GM12878 (cell line): ENCODE results near the gene MYO15A. TPM values are rescaled to one million over a fixed set of nuclear protein-coding genes. Genes with fewer than 3 reads are reported as not detected.
A peak's percentile ranks its signal among the peaks of the same experiment; 100 is the strongest.

Experiments used
- ATAC-seq: fragments of 200-7000 bp; cut with Tn5 transposase; 3 replicates; pipeline ENCODE4 v1.9.1; 2020; ENCODE audit warnings: mild to moderate bottlenecking, moderate library complexity
- BruUV-seq: library from RNA; stranded (reverse); fragments of 400-500 nt; replicated peaks from 2 replicates; lab custom pipeline; 2021; lab: Mats Ljungman, UMichigan
- CTCF ChIA-PET: fragments of 300-600 bp; sonication (Branson Sonifier 250); formaldehyde crosslinking; extraction: SDS; loops from one replicate; lab custom pipeline; 2021; ENCODE audit warnings: inconsistent platforms; lab: Yijun Ruan, JAX
- POLR2A ChIA-PET: fragments of 350-600 bp; formaldehyde crosslinking; extraction: SDS; loops from one replicate; lab custom pipeline; 2021; ENCODE audit warnings: inconsistent platforms; lab: Charles Lee
- RAD21 ChIA-PET: fragments of 300-600 bp; sonication (Branson Sonifier 250); formaldehyde crosslinking; loops from one replicate; lab custom pipeline; 2023; ENCODE audit warnings: antibody characterized with exemption; ENCODE audit not compliant: unreplicated experiment; lab: Charles Lee
- SMC1A ChIA-PET: fragments of 300-600 bp; sonication (Branson Sonifier 250); formaldehyde crosslinking; loops from one replicate; lab custom pipeline; 2023; ENCODE audit not compliant: unreplicated experiment, uncharacterized antibody; lab: Charles Lee
- DNase-seq: peaks from one replicate; pipeline ENCODE4 v3.0.0-alpha.2; 2011; ENCODE audit warnings: low read depth, low spot score
- FAIRE-seq: peaks from 3 replicates; lab custom pipeline; 2011; peaks lifted over from hg19 to GRCh38; lab: Jason Lieb, UNC
- H2AFZ ChIP-seq: 2 replicates; pipeline ENCODE4 v1.6.0; 2011; ENCODE audit warnings: low read depth, low read length, control low read depth; ENCODE audit not compliant: control insufficient read depth
- H3K27ac ChIP-seq: 2 replicates; pipeline ENCODE4 v1.5.1; 2011; ENCODE audit warnings: control low read depth; ENCODE audit not compliant: control insufficient read depth, insufficient read depth
- H3K27me3 ChIP-seq, 2 experiments: replicated peaks in 1 of 2; 2 replicates each; pipeline versions ENCODE4 v1.6.0 to v1.6.1; 2011; ENCODE audit warnings: low read length in 1 of 2; ENCODE audit not compliant: control insufficient read depth in 2 of 2, insufficient read depth in 2 of 2
- H3K36me3 ChIP-seq, 2 experiments: 2 replicates each; pipeline ENCODE4 v1.5.1; 2011; ENCODE audit warnings: low read length in 1 of 2; ENCODE audit not compliant: control insufficient read depth in 2 of 2, insufficient read depth in 2 of 2
- H3K4me1 ChIP-seq: 2 replicates; pipeline ENCODE4 v1.6.1; 2011; ENCODE audit warnings: mild to moderate bottlenecking, low read length, moderate library complexity, mixed read lengths; ENCODE audit not compliant: control insufficient read depth, insufficient read depth
- H3K4me2 ChIP-seq: 2 replicates; pipeline ENCODE4 v1.6.0; 2011; ENCODE audit warnings: control low read depth; ENCODE audit not compliant: control insufficient read depth, insufficient read depth
- H3K4me3 ChIP-seq: fragments of 200-600 bp; sonication (generic); 2 replicates; pipeline ENCODE4 v1.5.1; 2016
- H3K79me2 ChIP-seq: 2 replicates; pipeline ENCODE4 v1.6.0; 2011; ENCODE audit warnings: low read length; ENCODE audit not compliant: control insufficient read depth, insufficient read depth
- H3K9ac ChIP-seq: 2 replicates; pipeline ENCODE4 v1.8.0; 2011; ENCODE audit warnings: low read length, control low read depth, mixed read lengths; ENCODE audit not compliant: control insufficient read depth, insufficient read depth
- H3K9me3 ChIP-seq: replicated peaks from 3 replicates; pipeline ENCODE4 v1.5.1; 2011; ENCODE audit warnings: mild to moderate bottlenecking, low read length; ENCODE audit not compliant: control insufficient read depth, insufficient read depth
- H4K20me1 ChIP-seq: 2 replicates; pipeline ENCODE4 v1.6.0; 2011; ENCODE audit not compliant: control insufficient read depth, insufficient read depth
- ATF3 ChIP-seq: IDR thresholded peaks from 2 replicates; pipeline ENCODE4 v1.6.1; 2011; ENCODE audit warnings: low read depth, mild to moderate bottlenecking, low read length, moderate library complexity, borderline replicate concordance; ENCODE audit errors: extremely low read depth
- CBX3 ChIP-seq: fragments of 200-600 bp; sonication (generic); IDR thresholded peaks from 2 replicates; pipeline ENCODE4 v1.6.1; 2016; ENCODE audit warnings: low read depth, borderline replicate concordance
- DPF2 ChIP-seq: fragments of 450-650 bp; IDR thresholded peaks from 2 replicates; pipeline ENCODE4 v1.6.1; 2017; ENCODE audit warnings: mild to moderate bottlenecking
- GATAD2B ChIP-seq: fragments of 450-650 bp; conservative IDR thresholded peaks from 2 replicates; pipeline ENCODE4 v1.6.1; 2017; ENCODE audit warnings: low read depth, mild to moderate bottlenecking, moderate library complexity
- JUND ChIP-seq: IDR thresholded peaks from 2 replicates; pipeline ENCODE4 v1.6.1; 2012; ENCODE audit warnings: low read depth, mild to moderate bottlenecking, low read length, improper control_type of control experiment, moderate library complexity
- KAT2A ChIP-seq: conservative IDR thresholded peaks from 2 replicates; pipeline ENCODE4 v1.6.1; 2011; ENCODE audit warnings: low read depth, low read length; ENCODE audit not compliant: control insufficient read depth
- KDM1A ChIP-seq: fragments of 200-600 bp; sonication (generic); IDR thresholded peaks from 2 replicates; pipeline ENCODE4 v1.6.1; 2016; ENCODE audit warnings: borderline replicate concordance
- NFYB ChIP-seq: IDR thresholded peaks from 2 replicates; pipeline ENCODE4 v1.6.1; 2011; ENCODE audit warnings: low read depth, mild to moderate bottlenecking, low read length, improper control_type of control experiment, moderate library complexity; ENCODE audit not compliant: insufficient read depth
- PAX5 ChIP-seq: IDR thresholded peaks from 2 replicates; pipeline ENCODE4 v1.6.1; 2011; ENCODE audit warnings: low read depth, low read length, borderline replicate concordance
- POLR2AphosphoS5 ChIP-seq: IDR thresholded peaks from 2 replicates; pipeline ENCODE4 v1.6.1; 2011; ENCODE audit warnings: mild to moderate bottlenecking, low read length, inconsistent platforms
- RAD51 ChIP-seq: fragments of 450-650 bp; IDR thresholded peaks from 2 replicates; pipeline ENCODE4 v1.6.1; 2016; ENCODE audit warnings: moderate library complexity, mild to moderate bottlenecking, inconsistent platforms
- SIN3A ChIP-seq: IDR thresholded peaks from 2 replicates; pipeline ENCODE4 v1.6.1; 2012; ENCODE audit warnings: low read depth, low read length, improper control_type of control experiment
- SREBF2 ChIP-seq: IDR thresholded peaks from 2 replicates; pipeline ENCODE4 v1.6.1; 2012; ENCODE audit warnings: mild to moderate bottlenecking, low read length
- YY1 ChIP-seq: IDR thresholded peaks from 2 replicates; pipeline ENCODE4 v1.6.1; 2011; ENCODE audit warnings: low read depth, mild to moderate bottlenecking, low read length
- ZBED1 ChIP-seq: IDR thresholded peaks from 2 replicates; pipeline ENCODE4 v1.6.1; 2016; ENCODE audit warnings: borderline replicate concordance
- ZBTB40 ChIP-seq: fragments of 450-650 bp; IDR thresholded peaks from 2 replicates; pipeline ENCODE4 v1.6.1; 2016; ENCODE audit warnings: mild to moderate bottlenecking, moderate library complexity, borderline replicate concordance
- ZNF274 ChIP-seq: IDR thresholded peaks from one replicate; pipeline ENCODE4 v1.8.0; 2011; ENCODE audit not compliant: insufficient read length, insufficient read depth
- ZNF622 ChIP-seq: fragments of 450-650 bp; IDR thresholded peaks from 2 replicates; pipeline ENCODE4 v1.6.1; 2017; ENCODE audit warnings: mild to moderate bottlenecking, inconsistent platforms
- WGBS: methylation state at CpG from one replicate; pipeline ENCODE4 v1.1.6; 2016; ENCODE audit warnings: low lambda C conversion rate; ENCODE audit not compliant: insufficient replicate concordance, insufficient coverage; ENCODE audit errors: missing lambda C conversion rate; 5-methylcytosine and 5-hydroxymethylcytosine counted together
- in situ Hi-C: fragments of 300-500 bp; cut with MboI; formaldehyde crosslinking; loops from 9 replicates; pipeline ENCODE4 v1.14.3; 2018; ENCODE audit warnings: mixed read lengths
- intact Hi-C: fragments of 100-400 bp; cut with micrococcal nuclease; formaldehyde crosslinking; loops from one replicate; pipeline ENCODE4 v1.14.2; 2022; ENCODE audit not compliant: unreplicated experiment
- polyA plus RNA-seq, 11 experiments: library from polyadenylated mRNA; depleted of rRNA in 4 of 11; unstranded in 6 of 11; stranded (reverse) in 5 of 11; fragments of >200 nt; fragmentation: Nextera tagmentation in 4 of 11; fragmentation: Illumina TruSeq in 1 of 11; extraction: Ambion mirVana in 4 of 11; extraction: Trizol in 1 of 11; gene quantifications; 1 replicate in 1 of 11; 2 replicates in 10 of 11; pipeline versions ENCODE4 v1.2.1 to v1.2.3, GENCODE V29; 2011 to 2016; ENCODE audit warnings: inconsistent platforms in 2 of 11, missing spikeins in 2 of 11, low read depth in 1 of 11
- total RNA-seq, 4 experiments: library from RNA; depleted of rRNA in 3 of 4; stranded (reverse); fragments of >200 nt in 3 of 4; fragmentation: Illumina TruSeq in 1 of 4; extraction: Trizol in 1 of 4; gene quantifications; 2 replicates each; pipeline versions ENCODE4 v1.2.1 to v1.2.3, GENCODE V29; 2013 to 2021
- TF ChIP-seq, protein P1 (sequence below): fragments of 450-650 bp; IDR thresholded peaks from 2 replicates; pipeline ENCODE4 v1.6.1; 2017; ENCODE audit warnings: mild to moderate bottlenecking, low read depth, inconsistent platforms; ENCODE audit not compliant: poor library complexity, severe bottlenecking

MYO15A gene
- total and polyA plus RNA-seq, 10 of the 15 experiments (the other 5 are each of a cell fraction or from before 2014, with no cell fraction given), result 0.03 to 0.77 (median 0.21) TPM; not detected in 4

DNA sequence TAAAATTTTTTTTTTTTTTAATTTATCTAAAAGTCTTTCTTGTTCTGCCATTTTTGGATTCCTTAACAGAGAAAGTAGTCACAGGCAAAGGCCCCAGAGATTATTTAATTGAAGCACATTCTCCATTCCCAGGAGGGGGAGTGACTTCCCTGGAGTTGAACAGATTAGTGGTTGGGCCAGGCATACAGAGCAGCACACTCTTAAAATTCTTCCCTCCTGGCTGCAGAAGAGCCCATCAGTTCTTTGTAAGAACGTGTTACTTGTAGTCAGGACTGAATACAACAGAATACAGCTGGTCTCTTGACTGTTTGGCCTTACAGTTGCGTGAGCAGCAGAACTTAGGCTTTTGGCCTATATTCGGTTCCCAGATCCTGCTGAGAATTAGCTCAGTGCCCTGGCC lies 76.8 kb downstream of the MYO15A start:
- TF ChIP-seq SIN3A (no peak), KDM1A (no peak), ZNF622 (no peak), POLR2AphosphoS5 (no peak), ZNF274 (no peak), PAX5 (no peak), JUND (no peak), CBX3 (no peak), KAT2A (no peak), NFYB (no peak), RAD51 (no peak), GATAD2B (no peak), ZBED1 (no peak), ZBTB40 (no peak), ATF3 (no peak), SREBF2 (no peak), YY1 (no peak), DPF2 (no peak)
- TF ChIP-seq, protein P1, sequence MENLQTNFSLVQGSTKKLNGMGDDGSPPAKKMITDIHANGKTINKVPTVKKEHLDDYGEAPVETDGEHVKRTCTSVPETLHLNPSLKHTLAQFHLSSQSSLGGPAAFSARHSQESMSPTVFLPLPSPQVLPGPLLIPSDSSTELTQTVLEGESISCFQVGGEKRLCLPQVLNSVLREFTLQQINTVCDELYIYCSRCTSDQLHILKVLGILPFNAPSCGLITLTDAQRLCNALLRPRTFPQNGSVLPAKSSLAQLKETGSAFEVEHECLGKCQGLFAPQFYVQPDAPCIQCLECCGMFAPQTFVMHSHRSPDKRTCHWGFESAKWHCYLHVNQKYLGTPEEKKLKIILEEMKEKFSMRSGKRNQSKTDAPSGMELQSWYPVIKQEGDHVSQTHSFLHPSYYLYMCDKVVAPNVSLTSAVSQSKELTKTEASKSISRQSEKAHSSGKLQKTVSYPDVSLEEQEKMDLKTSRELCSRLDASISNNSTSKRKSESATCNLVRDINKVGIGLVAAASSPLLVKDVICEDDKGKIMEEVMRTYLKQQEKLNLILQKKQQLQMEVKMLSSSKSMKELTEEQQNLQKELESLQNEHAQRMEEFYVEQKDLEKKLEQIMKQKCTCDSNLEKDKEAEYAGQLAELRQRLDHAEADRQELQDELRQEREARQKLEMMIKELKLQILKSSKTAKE, result no peak
- ChIA-PET POLR2A (interaction anchor here (1.4 kb wide), 1 partner anchor 27 kb away, joined by 4 read pairs; no protein-coding TSS in a partner anchor), SMC1A (interaction anchor here (1.3 to 1.7 kb wide), 5 partner anchors 10 to 97 kb away, joined by 3 to 5 read pairs (median 4); no protein-coding TSS in a partner anchor), CTCF (interaction anchor here (0.9 to 5.3 kb wide), 8 partner anchors 12 to 200 kb away, joined by 3 to 43 read pairs (median 4); no protein-coding TSS in a partner anchor), RAD21 (interaction anchor here (0.8 to 1.9 kb wide), 4 partner anchors 20 to 46 kb away, joined by 3 to 9 read pairs (median 4); no protein-coding TSS in a partner anchor)
- in situ Hi-C loops, result no loop called here
- Histone ChIP-seq H3K27ac (peak overlapping the region; percentile 59), H3K27me3 (no peaks in the 10 kb centered on the region), H3K4me3 (peak overlapping the region; percentile 83), H3K9me3 (no peaks in the 10 kb centered on the region), H3K79me2 (peaks cover 65% of the 10 kb centered on the region), H3K4me2 (peak overlapping the region; percentile 95), H3K4me1 (peaks cover 11% of the 10 kb centered on the region), H3K36me3 (peaks cover 0 to 13% of the 10 kb centered on the region in 2 experiments; a peak in 3 of 4 replicates), H3K9ac (peak overlapping the region; percentile 89), H2AFZ (no peak overlapping the region), H4K20me1 (peaks cover 20% of the 10 kb centered on the region; the same call in 1 of the 2 replicates)
- 0% methylated on average over 3 of the region's 3 CpGs for WGBS
- DNase-seq, result no peak
- FAIRE-seq, result no peak
- intact Hi-C loops, result no loop called here
- no peak for ATAC-seq
- TSS peak; percentile 53 for BruUV-seq
